GM21447 (cell line): ENCODE measurements around the gene FAAH2.
"Not testable (repeated sequence)": the region's sequence is repeated elsewhere in the genome, so short reads cannot be mapped to it uniquely, and the experiment has no call there.

Experiments used
- ATAC-seq: cut with Tn5 transposase; IDR thresholded peaks from one replicate; pipeline ENCODE4 v1.9.1; 2021; ENCODE audit not compliant: unreplicated experiment

FAAH2 gene, protein sequence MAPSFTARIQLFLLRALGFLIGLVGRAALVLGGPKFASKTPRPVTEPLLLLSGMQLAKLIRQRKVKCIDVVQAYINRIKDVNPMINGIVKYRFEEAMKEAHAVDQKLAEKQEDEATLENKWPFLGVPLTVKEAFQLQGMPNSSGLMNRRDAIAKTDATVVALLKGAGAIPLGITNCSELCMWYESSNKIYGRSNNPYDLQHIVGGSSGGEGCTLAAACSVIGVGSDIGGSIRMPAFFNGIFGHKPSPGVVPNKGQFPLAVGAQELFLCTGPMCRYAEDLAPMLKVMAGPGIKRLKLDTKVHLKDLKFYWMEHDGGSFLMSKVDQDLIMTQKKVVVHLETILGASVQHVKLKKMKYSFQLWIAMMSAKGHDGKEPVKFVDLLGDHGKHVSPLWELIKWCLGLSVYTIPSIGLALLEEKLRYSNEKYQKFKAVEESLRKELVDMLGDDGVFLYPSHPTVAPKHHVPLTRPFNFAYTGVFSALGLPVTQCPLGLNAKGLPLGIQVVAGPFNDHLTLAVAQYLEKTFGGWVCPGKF

DNA sequence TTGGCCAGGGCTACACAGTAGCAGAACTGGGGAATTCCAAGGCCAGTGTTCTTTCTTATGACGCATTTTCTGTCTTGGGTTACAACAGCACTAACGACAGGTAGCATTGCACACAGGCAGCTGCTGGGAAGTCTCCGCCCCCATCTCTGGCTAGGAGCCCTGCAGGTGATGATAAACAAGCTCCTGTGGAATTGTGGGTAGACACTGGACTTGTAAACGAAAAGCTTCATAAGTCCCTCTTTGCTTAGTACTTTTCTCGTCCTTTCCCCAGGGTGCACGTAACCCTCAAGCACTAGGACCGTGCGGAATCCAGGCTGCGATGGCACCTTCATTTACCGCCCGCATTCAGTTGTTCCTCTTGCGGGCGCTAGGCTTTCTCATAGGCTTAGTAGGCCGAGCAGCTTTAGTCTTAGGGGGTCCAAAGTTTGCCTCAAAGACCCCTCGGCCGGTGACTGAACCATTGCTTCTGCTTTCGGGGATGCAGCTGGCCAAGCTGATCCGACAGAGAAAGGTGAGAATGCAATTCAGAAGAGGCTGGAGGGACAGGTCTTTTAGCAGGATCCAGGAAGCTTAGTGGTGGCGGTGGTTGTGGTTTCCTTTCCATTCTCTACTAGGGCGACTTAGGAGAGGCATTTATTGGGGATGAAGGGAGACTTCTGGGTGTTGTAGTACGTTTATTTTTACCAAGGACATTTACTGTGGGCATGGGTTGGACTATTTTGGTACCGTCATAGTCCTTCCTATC, at the start of gene FAAH2:
TSS of gene FAAH2 (plus strand) at position 200 of the 745 bp plus-strand sequence. CDS start at position 320, 120 bp downstream.
- peak; percentile 86 for ATAC-seq

DNA sequence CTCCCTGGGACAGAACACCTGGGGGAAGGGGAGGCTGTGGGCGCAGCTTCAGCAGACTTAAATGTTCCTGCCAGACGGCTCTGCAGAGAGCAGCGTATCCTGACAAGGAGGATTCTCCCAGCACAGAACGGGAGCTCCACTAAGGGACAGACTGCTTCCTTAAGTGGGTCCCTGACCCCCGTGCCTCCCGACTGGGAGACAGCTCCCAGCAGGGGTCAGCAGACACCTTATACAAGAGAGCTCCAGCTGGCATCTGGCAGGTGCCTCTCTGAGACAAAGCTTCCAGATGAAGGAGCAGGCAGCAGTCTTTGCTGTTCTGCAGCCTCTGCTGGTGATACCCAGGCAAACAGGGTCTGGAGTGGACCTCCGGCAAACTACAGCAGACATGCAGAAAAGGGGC, 44.5 kb upstream of the FAAH2 start:
- ATAC-seq: no peak

DNA sequence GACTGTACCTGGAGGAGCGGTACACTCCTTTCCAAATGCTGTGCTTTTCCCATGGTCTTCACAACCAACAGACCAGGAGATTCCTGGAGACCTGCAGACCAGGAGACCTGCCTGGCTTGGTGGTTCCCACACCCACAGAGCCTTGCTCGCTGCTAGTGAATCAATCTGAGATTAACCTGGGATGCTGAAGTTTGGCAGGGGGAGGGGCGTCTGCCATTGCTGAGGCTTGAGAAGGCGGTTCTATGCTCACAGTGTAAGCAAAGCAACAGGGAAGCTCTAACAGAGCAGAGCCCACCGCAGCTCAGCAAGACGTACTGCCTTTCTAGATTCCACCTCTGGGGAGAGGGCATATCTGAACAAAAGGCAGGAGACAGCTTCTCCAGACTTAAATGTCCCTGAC, 34.5 kb upstream of the FAAH2 start:
- no peak for ATAC-seq

DNA sequence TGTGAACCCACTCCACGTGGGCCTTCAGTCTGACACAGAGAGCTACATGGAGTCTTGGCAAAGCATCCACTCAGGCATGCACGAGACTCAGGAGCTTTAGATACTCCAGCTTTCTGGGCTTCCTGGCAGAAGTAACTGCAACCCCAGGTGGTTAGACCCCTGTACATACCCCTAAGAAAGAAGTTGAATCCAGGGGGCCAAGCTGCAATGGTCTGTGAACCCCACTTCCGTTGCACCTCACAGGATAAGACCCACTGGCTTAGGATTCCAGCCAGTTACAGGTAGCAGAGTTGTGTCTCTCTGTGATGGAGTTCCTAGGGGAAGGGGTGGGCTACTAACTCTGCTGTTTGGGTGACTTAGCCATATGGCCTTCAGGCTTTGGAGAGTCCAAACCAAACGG, 21.4 kb upstream of the FAAH2 start:
- ATAC-seq: no peak

DNA sequence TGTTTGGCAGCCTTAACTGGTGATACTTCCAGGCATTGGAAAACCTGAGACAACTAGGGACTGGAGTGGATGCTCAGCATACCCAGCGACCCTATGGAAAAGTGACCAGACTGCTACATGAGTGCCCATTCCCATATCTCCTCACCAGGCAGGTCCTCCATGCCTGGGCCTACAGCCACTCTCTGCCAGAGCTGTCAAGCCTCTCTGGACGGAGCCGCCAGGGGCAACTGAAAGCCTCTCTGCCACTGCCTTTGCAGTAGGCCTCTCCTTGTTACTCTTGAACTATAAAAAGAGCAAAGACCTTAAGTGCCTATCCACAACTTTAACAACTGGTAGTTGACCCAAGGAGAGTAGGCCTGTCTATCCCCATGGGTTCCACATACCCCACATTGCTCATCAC, 20.2 kb upstream of the FAAH2 start:
- ATAC-seq: no peak

DNA sequence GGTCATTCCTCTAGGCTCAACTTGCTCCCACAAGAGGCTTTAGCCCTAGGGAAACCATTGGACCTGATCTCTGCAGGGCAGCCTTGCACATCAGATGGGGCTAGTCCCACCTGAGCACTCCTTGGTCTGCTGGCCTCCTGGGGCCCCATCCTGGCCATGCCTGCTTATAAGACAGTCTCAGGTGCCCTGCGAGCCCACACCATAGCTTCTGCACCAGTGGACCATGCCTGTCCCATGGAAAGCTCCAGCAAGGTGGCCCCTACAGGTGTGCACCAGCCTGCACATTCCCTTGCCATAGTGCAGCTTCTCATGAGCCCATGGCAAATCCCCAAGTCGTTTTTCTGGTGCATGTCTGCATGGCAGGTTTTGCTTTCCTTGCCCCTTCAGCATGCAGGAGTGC, 19.6 kb upstream of the FAAH2 start:
- ATAC-seq: no peak

DNA sequence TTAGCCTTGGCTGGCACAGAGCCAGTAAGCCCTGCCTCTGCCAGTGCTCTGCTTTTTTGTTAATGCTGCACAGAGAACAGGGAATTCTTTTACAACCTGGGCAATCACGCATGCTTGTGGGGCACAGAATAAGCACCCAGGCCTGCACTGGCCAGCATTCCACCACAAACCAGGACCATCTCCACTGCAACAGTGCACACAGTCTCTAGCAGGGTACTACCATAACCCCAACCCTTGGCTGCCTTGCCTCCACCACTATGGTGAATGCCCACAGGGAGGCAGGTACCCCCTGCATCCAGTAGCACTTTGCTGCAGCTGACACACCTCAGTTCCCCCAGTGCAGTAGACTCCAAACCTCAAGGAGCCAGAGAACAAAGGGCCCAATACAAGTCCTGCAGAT, 19.2 kb upstream of the FAAH2 start:
- ATAC-seq: no peak

DNA sequence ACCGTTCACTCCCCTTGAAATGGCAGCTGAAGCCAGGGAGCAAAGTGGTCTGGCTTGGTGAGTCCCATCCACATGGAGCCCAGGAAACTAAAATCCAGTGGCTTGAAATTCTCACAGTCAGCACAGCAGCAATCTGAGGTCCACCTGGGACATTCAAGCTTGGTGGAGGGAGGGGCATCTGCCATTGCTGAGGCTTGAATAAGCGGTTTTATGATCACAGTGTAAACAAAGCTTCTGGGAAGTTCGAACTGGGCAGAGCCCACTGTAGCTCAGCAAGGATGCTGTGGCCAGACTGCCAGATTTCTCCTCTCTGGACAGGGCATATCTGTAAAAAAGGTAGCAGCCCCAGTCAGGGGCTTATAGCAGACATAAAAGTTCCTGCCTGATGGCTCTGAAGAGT, 15.5 kb upstream of the FAAH2 start:
- ATAC-seq: no peak

DNA sequence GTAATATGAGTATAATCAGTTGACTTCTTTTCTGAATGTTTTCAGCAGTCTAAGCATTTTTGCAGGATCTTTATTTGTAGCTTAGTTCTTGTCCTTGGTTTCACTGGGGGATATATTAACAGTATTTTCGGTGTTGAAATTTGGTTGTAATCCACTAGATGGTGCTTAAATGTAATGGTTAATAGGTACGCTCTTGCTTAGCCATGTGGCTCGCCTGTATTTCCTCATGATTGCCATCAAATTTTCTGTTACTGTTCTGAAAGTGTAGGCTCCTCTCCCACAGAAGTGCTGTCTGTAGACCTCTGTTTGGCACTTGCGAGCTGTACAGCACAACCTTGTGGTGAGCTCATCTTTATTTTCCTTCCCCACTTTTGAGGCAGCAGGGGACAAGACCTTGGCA, 3.9 kb upstream of the FAAH2 start:
- ATAC-seq: no peak

DNA sequence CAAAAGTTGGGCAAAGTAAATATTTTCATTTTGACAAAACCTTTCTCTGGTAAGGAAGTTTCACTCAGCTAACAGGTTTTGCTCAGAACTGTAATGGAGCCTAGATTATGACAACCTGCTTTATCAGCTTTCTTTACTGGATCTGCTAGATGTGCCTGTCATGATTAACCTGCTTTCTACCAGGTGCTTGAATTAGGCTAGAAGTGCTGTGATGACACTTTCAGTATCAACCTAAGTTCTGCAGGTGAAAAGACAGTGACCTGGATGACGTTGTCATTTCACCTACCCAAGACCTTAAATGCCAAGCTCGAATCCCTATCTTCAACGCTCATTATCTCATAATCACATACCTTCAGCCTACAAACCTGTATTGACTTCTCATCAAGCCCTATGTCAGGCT, 1.5 kb upstream of the FAAH2 start:
- no peak for ATAC-seq

DNA sequence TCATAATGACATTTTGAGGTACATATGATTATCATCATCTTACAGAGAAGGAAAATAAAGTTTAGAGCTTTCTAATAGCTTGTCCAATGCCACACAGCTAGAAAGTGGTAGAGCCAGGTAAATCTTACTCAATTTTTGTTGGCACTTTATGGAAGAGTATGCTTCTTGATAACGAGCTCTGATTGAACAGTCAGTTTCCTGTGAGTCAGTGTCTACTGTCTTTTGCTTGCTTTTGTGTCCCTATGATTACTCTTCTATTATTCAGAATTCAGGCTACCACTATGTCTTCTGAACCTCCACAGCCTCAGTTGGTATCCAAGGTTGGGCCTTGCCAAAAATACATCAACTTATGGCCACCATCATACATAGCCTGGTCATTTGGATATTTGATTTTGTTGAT, 2.6 kb downstream of the FAAH2 start:
- ATAC-seq: no peak

DNA sequence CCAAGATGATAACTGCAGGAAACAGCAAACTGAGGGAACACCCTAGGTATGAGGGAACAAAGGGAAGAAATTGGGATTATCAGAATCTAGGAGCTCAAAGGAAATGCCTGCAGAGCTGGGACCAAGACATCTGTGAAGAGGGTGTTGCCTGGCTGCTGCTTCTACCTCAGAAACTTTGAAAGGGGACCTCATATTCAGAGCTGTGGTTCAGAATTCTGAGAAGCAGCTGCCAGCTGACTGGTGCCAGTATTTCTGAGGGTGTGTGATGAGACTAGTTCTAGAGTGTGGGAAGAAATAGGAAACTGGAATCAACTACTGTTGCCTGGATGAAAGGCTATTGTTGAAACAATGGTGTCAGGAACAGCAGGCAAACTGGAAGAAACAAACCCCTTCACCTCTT, 8.5 kb downstream of the FAAH2 start:
- no peak for ATAC-seq

DNA sequence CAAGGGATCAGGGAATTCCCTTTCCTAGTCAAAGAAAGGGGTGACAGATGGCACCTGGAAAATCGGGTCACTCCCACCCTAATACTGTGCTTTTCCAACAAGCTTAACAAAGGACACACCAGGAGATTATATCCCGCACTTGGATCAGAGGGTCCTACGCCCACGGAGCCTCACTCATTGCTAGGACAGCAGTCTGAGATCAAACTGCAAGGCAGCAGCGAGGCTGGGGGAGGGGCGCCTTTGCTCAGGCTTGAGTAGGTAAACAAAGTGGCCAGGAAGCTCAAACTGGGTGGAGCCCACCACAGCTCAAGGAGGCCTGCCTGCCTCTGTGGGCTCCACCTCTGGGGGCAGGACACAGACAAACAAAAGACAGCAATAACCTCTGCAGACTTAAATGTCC, 9.2 kb downstream of the FAAH2 start:
- ATAC-seq: not testable (repeated sequence)

DNA sequence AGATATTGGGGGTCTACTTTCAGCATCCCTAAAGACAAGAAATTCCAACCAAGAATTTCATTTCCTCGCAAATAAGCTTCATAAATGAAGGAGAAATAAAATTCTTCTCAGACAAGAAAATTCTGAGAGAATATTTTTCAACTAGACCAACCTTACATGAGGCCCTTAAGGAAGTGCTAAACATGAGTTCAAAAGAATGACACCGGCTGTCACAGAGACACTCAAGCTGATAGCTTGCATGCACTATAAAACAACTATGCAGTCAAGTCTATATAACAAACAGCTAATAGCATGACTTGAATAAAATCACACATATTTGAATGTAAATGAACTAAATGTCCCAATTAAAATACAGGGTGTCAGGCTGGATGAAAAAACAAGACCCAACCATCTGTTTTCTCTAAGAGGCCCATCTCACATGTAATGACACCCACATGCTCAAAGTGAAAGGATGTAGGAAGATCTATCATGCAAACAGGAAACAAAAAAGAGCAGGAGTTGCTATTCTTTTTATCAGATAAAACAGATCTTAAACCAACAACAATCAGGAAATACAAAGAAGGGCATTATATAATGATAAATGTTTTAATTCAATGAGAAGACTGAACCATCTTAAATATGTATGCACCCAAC, 27.2 kb downstream of the FAAH2 start:
- ATAC-seq: no peak

DNA sequence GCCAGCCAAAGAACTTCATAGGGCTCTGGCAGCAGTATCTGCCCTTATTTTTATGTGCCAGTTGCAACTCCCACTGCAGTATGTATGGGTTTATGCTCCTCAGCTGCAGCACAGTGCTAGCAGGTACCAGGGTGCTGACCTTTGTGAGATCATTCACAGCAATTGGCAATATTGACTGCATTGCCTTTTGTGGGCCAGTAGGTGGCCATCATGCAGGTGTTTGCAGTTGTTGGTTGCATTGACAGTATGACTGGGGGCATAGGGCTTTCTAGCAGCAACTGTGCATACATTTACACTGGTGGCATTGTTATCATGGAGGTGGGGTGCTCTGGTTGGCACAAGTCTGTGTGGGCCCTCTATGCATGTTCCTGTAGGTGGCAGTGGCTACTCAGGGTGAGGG, 42.5 kb downstream of the FAAH2 start:
- ATAC-seq: no peak

DNA sequence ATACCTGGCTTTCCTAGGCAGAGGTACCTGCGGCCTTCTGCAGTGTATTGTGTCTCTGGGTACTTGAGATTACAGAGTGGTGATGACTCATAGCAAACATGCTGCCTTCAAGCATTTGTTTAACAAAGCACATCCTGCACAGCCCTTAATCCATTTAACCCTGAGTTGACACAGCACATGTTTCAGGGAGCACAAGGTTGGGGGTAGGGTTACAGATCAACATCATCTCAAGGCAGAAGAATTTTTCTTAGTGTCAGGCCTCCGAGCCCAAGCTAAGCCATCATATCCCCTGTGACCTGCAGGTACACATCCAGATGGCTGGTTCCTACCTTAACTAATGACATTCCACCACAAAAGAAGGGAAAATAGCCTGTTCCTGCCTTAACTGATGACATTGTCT, 49.3 kb downstream of the FAAH2 start:
- ATAC-seq: not testable (repeated sequence)

DNA sequence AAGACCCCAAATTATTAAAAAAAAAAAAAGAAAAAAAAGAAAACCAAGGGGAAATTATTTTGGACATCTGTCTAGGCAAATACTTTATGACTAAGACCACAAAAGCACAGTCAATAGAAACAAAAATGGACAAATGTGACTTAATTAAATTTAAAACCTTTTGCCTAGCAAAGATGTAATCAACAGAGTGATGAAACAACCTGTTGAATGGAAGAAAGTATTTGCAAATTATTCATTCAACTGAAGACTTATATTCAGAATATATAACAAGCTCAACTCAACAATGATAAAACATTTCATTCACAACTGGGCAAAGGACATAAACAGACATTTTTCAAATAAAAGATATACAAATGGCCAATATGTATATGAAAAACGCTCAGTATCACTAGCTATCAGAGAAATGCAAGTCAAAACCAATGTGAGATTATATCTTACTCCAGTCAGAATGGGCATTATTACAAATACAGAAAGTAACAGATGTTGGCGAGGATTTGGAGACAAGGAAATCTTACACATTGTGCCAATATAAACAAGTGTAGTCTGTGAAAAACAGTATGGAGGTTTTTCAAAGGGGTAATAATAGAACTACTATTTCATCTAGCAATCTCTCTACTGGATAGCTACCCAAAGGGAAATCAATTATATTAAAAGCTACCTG, 67.1 kb downstream of the FAAH2 start:
- no peak for ATAC-seq

DNA sequence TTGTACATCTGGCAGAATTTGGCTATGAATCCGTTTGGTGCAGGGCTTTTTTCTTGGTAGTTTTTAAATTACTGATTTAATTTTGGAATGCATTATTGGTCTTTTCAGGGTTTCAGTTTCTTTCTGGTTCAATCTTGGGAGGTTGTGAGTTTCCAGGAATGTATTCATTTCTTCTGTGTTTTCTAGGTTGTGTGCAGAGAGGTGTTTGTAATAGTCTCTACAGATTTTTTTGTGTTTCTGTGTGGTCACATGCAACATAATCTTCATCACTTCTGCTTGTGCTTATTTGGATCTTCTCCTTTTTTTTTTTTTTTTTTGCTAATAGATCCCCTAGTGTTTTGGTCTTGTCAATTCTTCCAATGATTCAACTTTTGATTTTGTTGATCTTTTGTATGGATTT, 77.6 kb downstream of the FAAH2 start:
- ATAC-seq: no peak

DNA sequence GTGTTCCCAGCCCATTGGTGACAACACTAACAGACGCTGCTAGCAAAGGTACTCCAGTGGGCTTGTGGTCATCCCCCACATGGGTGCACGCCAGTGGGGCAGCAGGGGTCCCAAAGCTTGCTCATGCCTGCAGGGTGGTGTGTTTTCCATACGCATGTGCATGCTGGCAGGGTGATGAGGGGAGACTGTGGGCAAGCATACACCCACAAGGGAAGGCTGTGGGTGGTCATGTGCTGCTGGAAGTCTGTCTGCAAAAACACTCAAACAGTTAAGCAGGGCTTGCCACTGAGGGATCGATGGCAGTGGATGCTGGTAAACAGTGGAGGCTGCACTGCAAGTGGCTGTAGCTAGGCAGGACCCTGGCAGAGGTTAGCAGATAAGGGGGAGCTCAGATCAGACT, 79.9 kb downstream of the FAAH2 start:
- ATAC-seq: no peak

DNA sequence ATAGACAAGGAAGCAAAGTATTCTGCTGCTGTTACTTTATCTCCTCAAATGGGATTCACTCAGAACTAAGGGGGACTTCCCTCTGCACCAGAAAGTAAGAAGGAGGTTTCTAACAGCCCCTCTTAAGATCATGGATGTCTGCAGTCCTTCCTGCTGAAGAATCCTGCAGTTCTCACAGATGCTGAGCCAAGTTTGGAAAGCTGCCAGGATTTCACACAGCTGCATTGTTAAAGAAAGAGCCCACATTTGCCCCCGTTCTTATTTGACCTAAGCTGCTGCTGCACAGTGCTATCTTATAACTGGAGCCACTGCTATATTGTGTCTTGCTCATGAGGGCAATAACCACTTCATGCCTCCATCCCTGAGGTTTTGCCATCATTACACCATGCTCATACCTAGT, 81.1 kb downstream of the FAAH2 start:
- no peak for ATAC-seq

DNA sequence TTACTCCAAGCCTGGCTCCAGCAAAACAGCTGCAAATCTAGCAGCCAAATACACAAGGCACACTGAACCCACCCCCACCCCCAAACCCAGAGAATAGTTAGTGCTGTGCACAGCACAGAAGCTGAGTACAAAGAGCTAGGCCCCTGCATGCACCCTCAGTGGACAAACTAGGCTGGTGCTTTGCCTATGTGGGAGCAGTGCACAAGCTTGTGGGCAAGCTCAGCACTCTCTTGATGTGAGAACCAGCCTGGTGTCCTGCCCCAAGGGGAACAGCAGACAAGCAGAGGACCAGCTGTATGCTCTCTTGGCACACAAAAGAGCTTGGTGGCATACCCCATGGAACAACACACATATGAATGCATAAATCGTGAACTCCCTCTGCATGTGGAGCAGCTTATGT, 81.7 kb downstream of the FAAH2 start:
- no peak for ATAC-seq
